K562 (cell line): ENCODE results near the gene RERE. TPM values are rescaled to one million over a fixed set of nuclear protein-coding genes. Genes with fewer than 3 reads are reported as not detected.
A peak's percentile ranks its signal among the peaks of the same experiment; 100 is the strongest.

ENCODE experiments used
- ARHGAP35 ChIP-seq: fragments of 450-650 bp; IDR thresholded peaks from 2 replicates; pipeline ENCODE4 v1.6.1; 2018; ENCODE audit not compliant: partially characterized antibody
- CHCHD3 ChIP-seq: fragments of 250-450 bp; sonication (Bioruptor Pico); IDR thresholded peaks from 2 replicates; pipeline ENCODE4 v2.1.2; 2022; ENCODE audit warnings: mild to moderate bottlenecking
- CXXC5 ChIP-seq: fragments of 250-450 bp; sonication (Bioruptor Pico); IDR thresholded peaks from 2 replicates; pipeline ENCODE4 v1.8.0; 2022; ENCODE audit warnings: inconsistent platforms, mild to moderate bottlenecking, moderate library complexity
- ELF4 ChIP-seq: fragments of 450-650 bp; formaldehyde crosslinking; IDR thresholded peaks from 2 replicates; pipeline ENCODE4 v1.4.0; 2022; ENCODE audit warnings: missing genetic modification characterization
- FOXA3 ChIP-seq, 2 experiments: fragments of 450-650 bp in 1 of 2; sonication (generic) in 1 of 2; formaldehyde crosslinking; IDR thresholded peaks in 1 of 2; conservative IDR thresholded peaks in 1 of 2; 2 replicates each; pipeline versions ENCODE4 v1.4.0 to v1.8.0; 2020 to 2022; ENCODE audit warnings: mild to moderate bottlenecking in 2 of 2, missing genetic modification reagents in 1 of 2
- GTF2E2 ChIP-seq: fragments of 200-800 bp; sonication (Bioruptor generic); IDR thresholded peaks from 2 replicates; pipeline ENCODE4 v1.6.1; 2016; ENCODE audit warnings: missing genetic modification characterization, missing compliant biosample characterization
- KLF1 ChIP-seq: fragments of 450-650 bp; IDR thresholded peaks from 2 replicates; pipeline ENCODE4 v1.6.1; 2016; ENCODE audit warnings: missing genetic modification characterization, missing compliant biosample characterization
- NR2C1 ChIP-seq, 2 experiments: fragments of 450-650 bp; IDR thresholded peaks; 2 replicates each; pipeline ENCODE4 v1.6.1; 2017; ENCODE audit warnings: mild to moderate bottlenecking in 2 of 2, antibody characterized with exemption in 1 of 2, inconsistent platforms in 1 of 2, missing compliant biosample characterization in 1 of 2, missing genetic modification characterization in 1 of 2
- PBX2 ChIP-seq, 2 experiments: IDR thresholded peaks in 1 of 2; conservative IDR thresholded peaks in 1 of 2; 2 replicates each; pipeline ENCODE4 v1.6.1; 2016; ENCODE audit warnings: low read depth in 2 of 2, mild to moderate bottlenecking in 1 of 2, missing compliant biosample characterization in 1 of 2, missing genetic modification characterization in 1 of 2, moderate library complexity in 1 of 2
- RBM25 ChIP-seq: fragments of 200-400 bp; formaldehyde crosslinking; IDR thresholded peaks from 2 replicates; pipeline ENCODE4 v1.6.1; 2018; ENCODE audit warnings: low read length, low read depth, moderate library complexity; ENCODE audit not compliant: severe bottlenecking
- RCOR1 ChIP-seq, 2 experiments: IDR thresholded peaks; 2 replicates each; pipeline ENCODE4 v1.6.1; 2012; ENCODE audit warnings: low read depth in 2 of 2, low read length in 2 of 2, borderline replicate concordance in 1 of 2, improper control_type of control experiment in 1 of 2
- RNF2 ChIP-seq: sonication (generic); IDR thresholded peaks from 2 replicates; pipeline ENCODE4 v1.6.1; 2016
- SMARCA5 ChIP-seq: fragments of 450-650 bp; IDR thresholded peaks from 2 replicates; pipeline ENCODE4 v1.6.1; 2016
- SP2 ChIP-seq: IDR thresholded peaks from 2 replicates; pipeline ENCODE4 v1.6.1; 2011; ENCODE audit warnings: mild to moderate bottlenecking, low read depth, low read length, moderate library complexity; ENCODE audit not compliant: poor library complexity, severe bottlenecking; ENCODE audit errors: extremely low read depth
- SPI1 ChIP-seq: IDR thresholded peaks from 2 replicates; pipeline ENCODE4 v1.6.1; 2011; ENCODE audit warnings: low read depth, low read length, control low read depth, borderline replicate concordance
- TEAD1 ChIP-seq, 2 experiments: fragments of 450-650 bp in 1 of 2; sonication (generic) in 1 of 2; formaldehyde crosslinking; IDR thresholded peaks; 2 replicates each; pipeline versions ENCODE4 v1.4.0 to v1.8.0; 2020 to 2022; ENCODE audit warnings: mild to moderate bottlenecking in 2 of 2, missing genetic modification reagents in 1 of 2
- THRA ChIP-seq: fragments of 450-650 bp; IDR thresholded peaks from 2 replicates; pipeline ENCODE4 v1.6.1; 2017; ENCODE audit warnings: mild to moderate bottlenecking, moderate library complexity
- TRIM24 ChIP-seq, 2 experiments: fragments of 450-650 bp; IDR thresholded peaks; 2 replicates each; pipeline ENCODE4 v1.6.1; 2016
- YY1 ChIP-seq, 3 experiments: IDR thresholded peaks; 2 replicates each; pipeline ENCODE4 v1.6.1; 2011; ENCODE audit warnings: low read length in 2 of 3, mild to moderate bottlenecking in 2 of 3, moderate library complexity in 2 of 3, borderline replicate concordance in 1 of 3, control low read depth in 1 of 3, low read depth in 1 of 3; ENCODE audit not compliant: insufficient read depth in 3 of 3, insufficient replicate concordance in 2 of 3, control insufficient read depth in 1 of 3, insufficient read length in 1 of 3; ENCODE audit errors: extremely low read depth in 1 of 3
- ZBED1 ChIP-seq: IDR thresholded peaks from 2 replicates; pipeline ENCODE4 v1.6.1; 2014
- ZBTB17 ChIP-seq: fragments of 450-650 bp; formaldehyde crosslinking; IDR thresholded peaks from 2 replicates; pipeline ENCODE4 v1.4.0; 2020; ENCODE audit warnings: mild to moderate bottlenecking
- ZNF395 ChIP-seq: fragments of 200-800 bp; sonication (Bioruptor generic); IDR thresholded peaks from 2 replicates; pipeline ENCODE4 v1.6.1; 2017; ENCODE audit warnings: missing genetic modification characterization, missing compliant biosample characterization
- ZNF717 ChIP-seq: fragments of 250-450 bp; sonication (Bioruptor Pico); IDR thresholded peaks from 2 replicates; pipeline ENCODE4 v1.5.0; 2021
- polyA plus RNA-seq, 8 experiments: library from polyadenylated mRNA; depleted of rRNA in 4 of 8; stranded (reverse) in 5 of 8; unstranded in 3 of 8; fragments of >200 nt; fragmentation: Nextera tagmentation in 2 of 8; fragmentation: Illumina TruSeq in 1 of 8; extraction: Ambion mirVana in 2 of 8; extraction: Trizol in 1 of 8; gene quantifications; 2 replicates each; pipeline versions ENCODE4 v1.2.1 to v1.2.3, GENCODE V29; 2011 to 2014; ENCODE audit warnings: inconsistent platforms in 1 of 8, missing spikeins in 1 of 8
- total RNA-seq, 7 experiments: library from RNA; depleted of rRNA in 6 of 7; stranded (reverse); fragments of >200 nt in 6 of 7; fragmentation: Illumina TruSeq in 2 of 7; extraction: Trizol in 2 of 7; gene quantifications; 2 replicates each; pipeline versions ENCODE4 v1.2.1 to v1.2.3, GENCODE V29; 2011 to 2021; ENCODE audit warnings: low replicate concordance in 1 of 7

Gene RERE
- total and polyA plus RNA-seq, 9 of the 15 experiments (the other 6 are each of a cell fraction or from before 2014, with no cell fraction given): 3.0 to 51.5 (median 13.4) TPM

GRCh38 chr1:8858112-8858668, 40.8 kb upstream of the RERE start (continued):
- TF ChIP-seq PBX2 (CRISPR knock-in tag; IDR thresholded peaks at IDR 0.05; ENCODE audit: low read depth) (no peak), PBX2 (tag; conservative IDR thresholded peaks at IDR 0.05; ENCODE audit: low read depth) (peak; percentile 62), TRIM24 (IDR thresholded peaks at IDR 0.05) (peak in 1 of 2 experiments; percentile 23; a peak in 1 of 4 replicates), YY1 (IDR thresholded peaks at IDR 0.05; ENCODE audit: borderline replicate concordance in 1 of 3, control insufficient read depth in 1 of 3, extremely low read depth in 1 of 3, insufficient read depth in 3 of 3, insufficient read length in 1 of 3, insufficient replicate concordance in 2 of 3, low read depth in 1 of 3, low read length in 2 of 3) (peak in 1 of 3 experiments; percentile 45), SPI1 (peak; percentile 23; the same call in 1 of the 2 replicates), ELF4 (0 out of 2 replicates have a peak, but pooled peaks have one; percentile 19), ZNF395 (peak; percentile 82), RCOR1 (IDR thresholded peaks at IDR 0.05; ENCODE audit: borderline replicate concordance in 1 of 2, low read depth in 2 of 2, low read length in 2 of 2) (peak; percentile 54 to 88; a peak in 2 of 4 replicates), ZNF717 (CRISPR knock-in tag) (no peak), RBM25 (no peak), ZBED1 (no peak), CXXC5 (CRISPR knock-in tag) (0 out of 2 replicates have a peak, but pooled peaks have one; percentile 15), RNF2 (peak; percentile 74; the same call in 1 of the 2 replicates), NR2C1 (IDR thresholded peaks at IDR 0.05) (no peak), NR2C1 (tag; IDR thresholded peaks at IDR 0.05) (peak; percentile 63; the same call in 1 of the 2 replicates), GTF2E2 (no peak), SP2 (no peak), CHCHD3 (CRISPR knock-in tag) (no peak), KLF1 (tag) (no peak), FOXA3 (CRISPR knock-in tag; conservative IDR thresholded peaks at IDR 0.05 in 1 of 2, IDR thresholded peaks at IDR 0.05 in 1 of 2) (peak in 1 of 2 experiments; percentile 54; a peak in 2 of 4 replicates), THRA (no peak), ZBTB17 (CRISPR knock-in tag) (0 out of 2 replicates have a peak, but pooled peaks have one; percentile 26), ARHGAP35 (no peak), TEAD1 (CRISPR knock-in tag; IDR thresholded peaks at IDR 0.05) (peak; percentile 82 to 85; a peak in 3 of 4 replicates), SMARCA5 (no peak)
